ENCODE results near the gene STIM2.

- TF ChIP-seq CTCF (IDR thresholded peaks at IDR 0.05), result no peak
- TF ChIP-seq ZFX (IDR thresholded peaks at IDR 0.05; ENCODE audit: borderline replicate concordance), result no peak
Observed at GRCh38 chr4:26953366-26953765, 92.7 kb downstream of the STIM2 start.

All from 22Rv1 (cell line).